GM23338 (cell line): ENCODE measurements around the gene TNNT1. TPM values are rescaled to one million over a fixed set of nuclear protein-coding genes. Genes with fewer than 3 reads are reported as not detected.
A peak's percentile ranks its signal among the peaks of the same experiment; 100 is the strongest.

ENCODE experiments used
- ATAC-seq: fragments of 200-7000 bp; cut with Tn5 transposase; 3 replicates; pipeline ENCODE4 v1.9.1; 2020
- DNase-seq: peaks from one replicate; pipeline ENCODE4 v3.0.0-alpha.2; 2015; ENCODE audit warnings: low spot score
- H2AFZ ChIP-seq: fragments of 200-600 bp; sonication (generic); 2 replicates; pipeline ENCODE4 v1.8.0; 2016; ENCODE audit warnings: antibody characterized with exemption, mild to moderate bottlenecking, moderate library complexity
- H3F3A ChIP-seq: fragments of 200-600 bp; sonication (generic); replicated peaks from 2 replicates; pipeline ENCODE4 v1.8.0; 2017; ENCODE audit warnings: antibody characterized with exemption, mixed run types, low read depth
- H3K27ac ChIP-seq: fragments of 200-600 bp; sonication (generic); 2 replicates; pipeline ENCODE4 v1.6.1; 2016; ENCODE audit warnings: low read depth
- H3K27me3 ChIP-seq: fragments of 200-600 bp; sonication (generic); 2 replicates; pipeline ENCODE4 v1.8.0; 2016; ENCODE audit warnings: mild to moderate bottlenecking, mixed run types, moderate library complexity; ENCODE audit not compliant: insufficient read depth
- H3K36me3 ChIP-seq: fragments of 200-600 bp; sonication (generic); 2 replicates; pipeline ENCODE4 v1.8.0; 2016; ENCODE audit warnings: mild to moderate bottlenecking; ENCODE audit not compliant: insufficient read depth
- H3K4me1 ChIP-seq: fragments of 200-600 bp; sonication (generic); 2 replicates; pipeline ENCODE4 v1.8.0; 2016; ENCODE audit warnings: mild to moderate bottlenecking, moderate library complexity; ENCODE audit not compliant: insufficient read depth
- H3K4me2 ChIP-seq: fragments of 200-600 bp; sonication (generic); 2 replicates; pipeline ENCODE4 v1.7.1; 2017; ENCODE audit warnings: mixed run types
- H3K4me3 ChIP-seq: fragments of 200-600 bp; sonication (generic); 2 replicates; pipeline ENCODE4 v1.6.1; 2016; ENCODE audit warnings: mixed run types
- H3K79me2 ChIP-seq: fragments of 200-600 bp; sonication (generic); replicated peaks from 2 replicates; pipeline ENCODE4 v1.8.0; 2017; ENCODE audit warnings: mild to moderate bottlenecking; ENCODE audit not compliant: insufficient read depth
- H3K9me2 ChIP-seq: fragments of 200-600 bp; sonication (generic); 2 replicates; pipeline ENCODE4 v1.8.0; 2017; ENCODE audit not compliant: insufficient read depth
- H4K20me1 ChIP-seq: fragments of 200-600 bp; sonication (generic); replicated peaks from 2 replicates; pipeline ENCODE4 v1.8.0; 2017; ENCODE audit warnings: mild to moderate bottlenecking; ENCODE audit not compliant: insufficient read depth
- H3K27ac Mint-ChIP-seq: 2 replicates; pipeline ENCODE4 v1.8.0; 2020; ENCODE audit warnings: inconsistent platforms, mild to moderate bottlenecking, moderate library complexity, mixed read lengths
- H3K27me3 Mint-ChIP-seq: 3 replicates; pipeline ENCODE4 v1.8.0; 2022; ENCODE audit warnings: low read depth, mild to moderate bottlenecking, moderate library complexity, mixed read lengths, inconsistent platforms; ENCODE audit not compliant: insufficient read depth, poor library complexity
- H3K36me3 Mint-ChIP-seq: 3 replicates; pipeline ENCODE4 v1.8.0; 2021; ENCODE audit warnings: low read depth, mild to moderate bottlenecking, inconsistent platforms, moderate library complexity, mixed read lengths
- H3K4me1 Mint-ChIP-seq: 3 replicates; pipeline ENCODE4 v1.8.0; 2020; ENCODE audit warnings: mild to moderate bottlenecking, inconsistent platforms, mixed read lengths
- H3K4me3 Mint-ChIP-seq: 3 replicates; pipeline ENCODE4 v1.8.0; 2021; ENCODE audit warnings: moderate library complexity, mild to moderate bottlenecking, inconsistent platforms, mixed read lengths
- H3K9me3 Mint-ChIP-seq: 3 replicates; pipeline ENCODE4 v1.8.0; 2020; ENCODE audit warnings: moderate library complexity, mild to moderate bottlenecking, inconsistent platforms, mixed read lengths
- CREB1 ChIP-seq: fragments of 250-450 bp; sonication (Bioruptor Pico); IDR thresholded peaks from 2 replicates; pipeline ENCODE4 v1.5.0; 2020; ENCODE audit warnings: low read depth, mild to moderate bottlenecking, moderate library complexity
- CTCF ChIP-seq, 2 experiments: fragments of 200-600 bp in 1 of 2; sonication (generic) in 1 of 2; conservative IDR thresholded peaks; 2 replicates each; pipeline versions ENCODE4 v1.5.1 to v1.6.1; 2016 to 2017; ENCODE audit warnings: antibody characterized with exemption in 2 of 2, low read depth in 2 of 2, mild to moderate bottlenecking in 2 of 2, moderate library complexity in 1 of 2
- EZH2 ChIP-seq: fragments of 200-600 bp; sonication (generic); IDR thresholded peaks from one replicate; pipeline ENCODE4 v1.8.0; 2017; ENCODE audit warnings: antibody characterized with exemption, mild to moderate bottlenecking, low read depth; ENCODE audit not compliant: unreplicated experiment
- JUNB ChIP-seq: IDR thresholded peaks from one replicate; pipeline ENCODE4 v1.6.1; 2016; ENCODE audit warnings: antibody characterized with exemption; ENCODE audit not compliant: unreplicated experiment
- NANOG ChIP-seq: IDR thresholded peaks from 2 replicates; pipeline ENCODE4 v1.6.1; 2016; ENCODE audit warnings: antibody characterized with exemption, borderline replicate concordance
- REST ChIP-seq: IDR thresholded peaks from one replicate; pipeline ENCODE4 v1.6.1; 2018; ENCODE audit warnings: antibody characterized with exemption; ENCODE audit not compliant: unreplicated experiment
- STAT1 ChIP-seq: IDR thresholded peaks from one replicate; pipeline ENCODE4 v1.6.1; 2016; ENCODE audit warnings: antibody characterized with exemption; ENCODE audit not compliant: unreplicated experiment
- ZNF331 ChIP-seq: fragments of 250-450 bp; sonication (Bioruptor Pico); IDR thresholded peaks from 2 replicates; pipeline ENCODE4 v1.5.0; 2020; ENCODE audit warnings: low read depth, mild to moderate bottlenecking, moderate library complexity
- ZNF462 ChIP-seq: fragments of 250-450 bp; sonication (Bioruptor Pico); IDR thresholded peaks from 2 replicates; pipeline ENCODE4 v1.5.0; 2020; ENCODE audit warnings: mild to moderate bottlenecking, moderate library complexity
- polyA plus RNA-seq: library from polyadenylated mRNA; unstranded; fragments of >200 nt; fragmentation: Nextera tagmentation; extraction: Ambion mirVana; gene quantifications from 2 replicates; pipeline ENCODE4 v1.2.1, GENCODE V29; 2016
- total RNA-seq: library from RNA; depleted of rRNA; stranded (reverse); fragments of >200 nt; shearing (Covaris generic); gene quantifications from 2 replicates; pipeline ENCODE4 v1.2.3, GENCODE V29; 2014

The TNNT1 gene
- total and polyA plus RNA-seq, 2 experiments from 2014 or later: 59.3 to 150 TPM

- Histone ChIP-seq H3K4me2 (peak overlapping the region; percentile 66; the same call in 1 of the 2 replicates), H4K20me1 (no peaks in the 10 kb centered on the region; the same call in 1 of the 2 replicates), H3K79me2 (no peaks in the 10 kb centered on the region), H3K4me3 (peak overlapping the region; percentile 74; the same call in 1 of the 2 replicates), H3K9me2 (no peaks in the 10 kb centered on the region), H3K36me3 (no peaks in the 10 kb centered on the region), H3F3A (peaks cover 11% of the 10 kb centered on the region; the same call in 1 of the 2 replicates), H2AFZ (no peak overlapping the region), H3K4me1 (peaks cover 22% of the 10 kb centered on the region), H3K27me3 (peaks cover 13% of the 10 kb centered on the region; the same call in 1 of the 2 replicates), H3K27ac (no peak overlapping the region)
- Mint-ChIP-seq H3K4me1 (peaks cover 30% of the 10 kb centered on the region), H3K27ac (no peak overlapping the region), H3K36me3 (peaks cover 14% of the 10 kb centered on the region), H3K4me3 (peak overlapping the region; percentile 65), H3K9me3 (no peaks in the 10 kb centered on the region; the same call in 2 of the 3 replicates), H3K27me3 (peaks cover 15% of the 10 kb centered on the region)
- no peak for ATAC-seq
- TF ChIP-seq REST (no peak), CTCF (conservative IDR thresholded peaks at IDR 0.05; ENCODE audit: low read depth in 2 of 2) (no peak), ZNF331 (no peak), CREB1 (CRISPR knock-in tag) (no peak), ZNF462 (CRISPR knock-in tag) (no peak), JUNB (no peak), EZH2 (no peak), STAT1 (no peak), NANOG (no peak)
- DNase-seq: no peak
Measured at GRCh38 chr19:55145232-55145631, 3.8 kb downstream of the TNNT1 start.
